Measurements from ENCODE around the gene LAIR2. TPM values are rescaled to one million over a fixed set of nuclear protein-coding genes. Genes with fewer than 3 reads are reported as not detected.

Gene LAIR2
- total and polyA plus RNA-seq, 2 experiments from 2014 or later: not detected

DNA sequence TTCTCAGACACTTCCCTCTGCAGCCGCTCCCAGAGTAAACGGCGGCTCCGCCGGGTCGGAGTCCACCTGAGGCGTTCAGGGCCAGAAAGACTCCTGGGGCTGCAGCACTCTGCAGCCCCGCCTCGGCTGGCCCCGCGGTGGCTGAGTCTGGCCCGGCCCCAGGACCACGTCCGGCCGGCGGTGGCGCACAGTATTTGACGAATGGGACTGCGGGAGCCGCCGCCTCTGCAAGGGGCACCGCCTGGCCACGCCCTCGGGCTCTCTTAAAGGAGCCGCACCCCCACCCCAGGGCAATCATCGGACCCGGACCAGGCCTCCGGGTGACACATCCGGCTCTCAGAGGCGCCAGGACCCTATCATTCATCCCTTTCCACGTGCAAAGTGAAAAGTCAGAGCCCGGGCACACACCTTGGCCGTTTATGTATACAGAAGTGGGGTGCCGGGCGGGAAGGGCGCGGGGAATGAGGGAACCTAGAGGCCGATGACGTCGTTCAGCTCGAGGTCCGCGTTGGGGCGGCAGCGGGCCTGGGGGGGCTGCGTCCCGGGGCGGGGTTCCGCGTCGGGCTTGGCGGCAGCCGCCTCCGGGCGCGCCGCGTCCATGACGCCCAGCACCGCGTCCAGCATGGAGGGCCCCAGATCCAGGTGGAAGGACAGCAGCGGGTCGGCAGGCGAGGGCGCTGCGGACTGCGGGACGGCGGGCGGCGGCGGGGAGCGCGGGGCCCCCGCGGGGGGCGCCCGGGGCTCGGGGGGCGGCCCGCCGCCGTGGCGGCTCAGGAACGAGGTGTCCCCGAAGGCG lies 37.8 kb upstream of the LAIR2 start:
- peak; percentile 93 for TF ChIP-seq CREB1 (CRISPR knock-in tag; IDR thresholded peaks at IDR 0.05; ENCODE audit: low read depth)
- peak; percentile 79 for TF ChIP-seq POLR2AphosphoS5 (IDR thresholded peaks at IDR 0.05; ENCODE audit: low read depth)
- no peak for TF ChIP-seq EZH2 (IDR thresholded peaks at IDR 0.05; ENCODE audit: low read depth, unreplicated experiment)
- TF ChIP-seq, protein P1, sequence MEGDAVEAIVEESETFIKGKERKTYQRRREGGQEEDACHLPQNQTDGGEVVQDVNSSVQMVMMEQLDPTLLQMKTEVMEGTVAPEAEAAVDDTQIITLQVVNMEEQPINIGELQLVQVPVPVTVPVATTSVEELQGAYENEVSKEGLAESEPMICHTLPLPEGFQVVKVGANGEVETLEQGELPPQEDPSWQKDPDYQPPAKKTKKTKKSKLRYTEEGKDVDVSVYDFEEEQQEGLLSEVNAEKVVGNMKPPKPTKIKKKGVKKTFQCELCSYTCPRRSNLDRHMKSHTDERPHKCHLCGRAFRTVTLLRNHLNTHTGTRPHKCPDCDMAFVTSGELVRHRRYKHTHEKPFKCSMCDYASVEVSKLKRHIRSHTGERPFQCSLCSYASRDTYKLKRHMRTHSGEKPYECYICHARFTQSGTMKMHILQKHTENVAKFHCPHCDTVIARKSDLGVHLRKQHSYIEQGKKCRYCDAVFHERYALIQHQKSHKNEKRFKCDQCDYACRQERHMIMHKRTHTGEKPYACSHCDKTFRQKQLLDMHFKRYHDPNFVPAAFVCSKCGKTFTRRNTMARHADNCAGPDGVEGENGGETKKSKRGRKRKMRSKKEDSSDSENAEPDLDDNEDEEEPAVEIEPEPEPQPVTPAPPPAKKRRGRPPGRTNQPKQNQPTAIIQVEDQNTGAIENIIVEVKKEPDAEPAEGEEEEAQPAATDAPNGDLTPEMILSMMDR (conservative IDR thresholded peaks at IDR 0.05; ENCODE audit: low read depth in 2 of 2): no peak
- TF ChIP-seq ETS1 (IDR thresholded peaks at IDR 0.05): peak; percentile 31; the same call in 1 of the 2 replicates
- TF ChIP-seq, protein P2, sequence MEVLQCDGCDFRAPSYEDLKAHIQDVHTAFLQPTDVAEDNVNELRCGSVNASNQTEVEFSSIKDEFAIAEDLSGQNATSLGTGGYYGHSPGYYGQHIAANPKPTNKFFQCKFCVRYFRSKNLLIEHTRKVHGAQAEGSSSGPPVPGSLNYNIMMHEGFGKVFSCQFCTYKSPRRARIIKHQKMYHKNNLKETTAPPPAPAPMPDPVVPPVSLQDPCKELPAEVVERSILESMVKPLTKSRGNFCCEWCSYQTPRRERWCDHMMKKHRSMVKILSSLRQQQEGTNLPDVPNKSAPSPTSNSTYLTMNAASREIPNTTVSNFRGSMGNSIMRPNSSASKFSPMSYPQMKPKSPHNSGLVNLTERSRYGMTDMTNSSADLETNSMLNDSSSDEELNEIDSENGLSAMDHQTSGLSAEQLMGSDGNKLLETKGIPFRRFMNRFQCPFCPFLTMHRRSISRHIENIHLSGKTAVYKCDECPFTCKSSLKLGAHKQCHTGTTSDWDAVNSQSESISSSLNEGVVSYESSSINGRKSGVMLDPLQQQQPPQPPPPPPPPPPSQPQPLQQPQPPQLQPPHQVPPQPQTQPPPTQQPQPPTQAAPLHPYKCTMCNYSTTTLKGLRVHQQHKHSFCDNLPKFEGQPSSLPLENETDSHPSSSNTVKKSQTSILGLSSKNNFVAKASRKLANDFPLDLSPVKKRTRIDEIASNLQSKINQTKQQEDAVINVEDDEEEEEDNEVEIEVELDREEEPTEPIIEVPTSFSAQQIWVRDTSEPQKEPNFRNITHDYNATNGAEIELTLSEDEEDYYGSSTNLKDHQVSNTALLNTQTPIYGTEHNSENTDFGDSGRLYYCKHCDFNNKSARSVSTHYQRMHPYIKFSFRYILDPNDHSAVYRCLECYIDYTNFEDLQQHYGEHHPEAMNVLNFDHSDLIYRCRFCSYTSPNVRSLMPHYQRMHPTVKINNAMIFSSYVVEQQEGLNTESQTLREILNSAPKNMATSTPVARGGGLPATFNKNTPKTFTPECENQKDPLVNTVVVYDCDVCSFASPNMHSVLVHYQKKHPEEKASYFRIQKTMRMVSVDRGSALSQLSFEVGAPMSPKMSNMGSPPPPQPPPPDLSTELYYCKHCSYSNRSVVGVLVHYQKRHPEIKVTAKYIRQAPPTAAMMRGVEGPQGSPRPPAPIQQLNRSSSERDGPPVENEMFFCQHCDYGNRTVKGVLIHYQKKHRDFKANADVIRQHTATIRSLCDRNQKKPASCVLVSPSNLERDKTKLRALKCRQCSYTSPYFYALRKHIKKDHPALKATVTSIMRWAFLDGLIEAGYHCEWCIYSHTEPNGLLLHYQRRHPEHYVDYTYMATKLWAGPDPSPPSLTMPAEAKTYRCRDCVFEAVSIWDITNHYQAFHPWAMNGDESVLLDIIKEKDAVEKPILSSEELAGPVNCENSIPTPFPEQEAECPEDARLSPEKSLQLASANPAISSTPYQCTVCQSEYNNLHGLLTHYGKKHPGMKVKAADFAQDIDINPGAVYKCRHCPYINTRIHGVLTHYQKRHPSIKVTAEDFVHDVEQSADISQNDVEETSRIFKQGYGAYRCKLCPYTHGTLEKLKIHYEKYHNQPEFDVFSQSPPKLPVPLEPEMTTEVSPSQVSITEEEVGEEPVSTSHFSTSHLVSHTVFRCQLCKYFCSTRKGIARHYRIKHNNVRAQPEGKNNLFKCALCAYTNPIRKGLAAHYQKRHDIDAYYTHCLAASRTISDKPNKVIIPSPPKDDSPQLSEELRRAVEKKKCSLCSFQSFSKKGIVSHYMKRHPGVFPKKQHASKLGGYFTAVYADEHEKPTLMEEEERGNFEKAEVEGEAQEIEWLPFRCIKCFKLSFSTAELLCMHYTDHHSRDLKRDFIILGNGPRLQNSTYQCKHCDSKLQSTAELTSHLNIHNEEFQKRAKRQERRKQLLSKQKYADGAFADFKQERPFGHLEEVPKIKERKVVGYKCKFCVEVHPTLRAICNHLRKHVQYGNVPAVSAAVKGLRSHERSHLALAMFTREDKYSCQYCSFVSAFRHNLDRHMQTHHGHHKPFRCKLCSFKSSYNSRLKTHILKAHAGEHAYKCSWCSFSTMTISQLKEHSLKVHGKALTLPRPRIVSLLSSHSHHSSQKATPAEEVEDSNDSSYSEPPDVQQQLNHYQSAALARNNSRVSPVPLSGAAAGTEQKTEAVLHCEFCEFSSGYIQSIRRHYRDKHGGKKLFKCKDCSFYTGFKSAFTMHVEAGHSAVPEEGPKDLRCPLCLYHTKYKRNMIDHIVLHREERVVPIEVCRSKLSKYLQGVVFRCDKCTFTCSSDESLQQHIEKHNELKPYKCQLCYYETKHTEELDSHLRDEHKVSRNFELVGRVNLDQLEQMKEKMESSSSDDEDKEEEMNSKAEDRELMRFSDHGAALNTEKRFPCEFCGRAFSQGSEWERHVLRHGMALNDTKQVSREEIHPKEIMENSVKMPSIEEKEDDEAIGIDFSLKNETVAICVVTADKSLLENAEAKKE (CRISPR knock-in tag; IDR thresholded peaks at IDR 0.05): no peak
- no peak for TF ChIP-seq ZNF114 (CRISPR knock-in tag; IDR thresholded peaks at IDR 0.05)
- peaks cover 31% of the 10 kb centered on the region for H3K27me3 Mint-ChIP-seq (ENCODE audit: insufficient read depth, low read depth, poor library complexity)
- H3K4me3 ChIP-seq: peak overlapping the region; percentile 58
- H2AFZ ChIP-seq: peak overlapping the region; percentile 92
- peaks cover 14% of the 10 kb centered on the region; the same call in 2 of the 3 replicates for H3K4me1 Mint-ChIP-seq
- no peaks in the 10 kb centered on the region; the same call in 1 of the 2 replicates for H4K20me1 ChIP-seq (replicated peaks; ENCODE audit: insufficient read depth)
- peaks cover 23% of the 10 kb centered on the region for H3K27me3 ChIP-seq (ENCODE audit: insufficient read depth)
- H3K9me3 Mint-ChIP-seq: peaks cover 5% of the 10 kb centered on the region; the same call in 1 of the 3 replicates
- H3K36me3 Mint-ChIP-seq (ENCODE audit: low read depth): peaks cover 16% of the 10 kb centered on the region
- peak overlapping the region; percentile 96 for H3K27ac ChIP-seq (ENCODE audit: low read depth)
- peak; percentile 98 for DNase-seq (ENCODE audit: low spot score)
- H3K9me2 ChIP-seq (ENCODE audit: insufficient read depth): no peaks in the 10 kb centered on the region
- ATAC-seq: peak; percentile 68
- H3K27ac Mint-ChIP-seq: peak overlapping the region; percentile 99
- peaks cover 9% of the 10 kb centered on the region; the same call in 1 of the 2 replicates for H3F3A ChIP-seq (replicated peaks; ENCODE audit: low read depth)
- no peaks in the 10 kb centered on the region; the same call in 1 of the 2 replicates for H3K79me2 ChIP-seq (replicated peaks; ENCODE audit: insufficient read depth)
- H3K4me1 ChIP-seq (ENCODE audit: insufficient read depth): peaks cover 4% of the 10 kb centered on the region
- peak overlapping the region; percentile 81 for H3K4me3 Mint-ChIP-seq
- H3K36me3 ChIP-seq (ENCODE audit: insufficient read depth): no peaks in the 10 kb centered on the region
- peak overlapping the region; percentile 78 for H3K4me2 ChIP-seq
